GM21367 (cell line): ENCODE results near the gene HTR3A.
"Not testable (repeated sequence)": the region's sequence is repeated elsewhere in the genome, so short reads cannot be mapped to it uniquely, and the experiment has no call there.

ENCODE experiments used
- ATAC-seq: cut with Tn5 transposase; IDR thresholded peaks from one replicate; pipeline ENCODE4 v1.9.1; 2021; ENCODE audit not compliant: unreplicated experiment

Gene HTR3A

DNA sequence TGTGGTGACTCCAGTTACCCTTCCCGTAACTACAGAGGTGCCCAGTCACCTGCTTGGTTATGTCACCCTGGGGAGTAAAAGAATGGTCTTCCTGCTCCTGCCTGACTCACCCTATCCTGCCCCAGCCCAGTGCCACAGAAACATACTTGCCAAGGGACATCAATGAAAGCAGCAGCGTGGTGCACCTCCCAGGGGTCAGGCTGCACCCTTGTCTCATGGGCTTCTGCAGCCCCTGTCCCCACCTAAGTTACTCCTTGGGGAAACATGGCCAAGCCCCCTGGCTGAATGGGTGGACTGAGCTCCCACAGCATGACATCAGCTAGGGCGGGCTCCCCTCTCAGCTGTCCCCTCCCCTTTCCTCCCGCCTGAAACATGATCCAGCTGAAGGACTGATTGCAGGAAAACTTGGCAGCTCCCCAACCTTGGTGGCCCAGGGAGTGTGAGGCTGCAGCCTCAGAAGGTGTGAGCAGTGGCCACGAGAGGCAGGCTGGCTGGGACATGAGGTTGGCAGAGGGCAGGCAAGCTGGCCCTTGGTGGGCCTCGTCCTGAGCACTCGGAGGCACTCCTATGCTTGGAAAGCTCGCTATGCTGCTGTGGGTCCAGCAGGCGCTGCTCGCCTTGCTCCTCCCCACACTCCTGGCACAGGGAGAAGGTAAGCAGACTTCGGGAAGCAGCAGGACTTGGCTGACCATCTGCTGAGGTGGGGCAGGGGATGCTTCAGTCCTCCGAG, at the start of gene HTR3A:
HTR3A (plus strand) TSS at position 368 of the 730 bp plus-strand sequence; CDS start at position 586, 218 bp downstream.
- no peak for ATAC-seq

DNA sequence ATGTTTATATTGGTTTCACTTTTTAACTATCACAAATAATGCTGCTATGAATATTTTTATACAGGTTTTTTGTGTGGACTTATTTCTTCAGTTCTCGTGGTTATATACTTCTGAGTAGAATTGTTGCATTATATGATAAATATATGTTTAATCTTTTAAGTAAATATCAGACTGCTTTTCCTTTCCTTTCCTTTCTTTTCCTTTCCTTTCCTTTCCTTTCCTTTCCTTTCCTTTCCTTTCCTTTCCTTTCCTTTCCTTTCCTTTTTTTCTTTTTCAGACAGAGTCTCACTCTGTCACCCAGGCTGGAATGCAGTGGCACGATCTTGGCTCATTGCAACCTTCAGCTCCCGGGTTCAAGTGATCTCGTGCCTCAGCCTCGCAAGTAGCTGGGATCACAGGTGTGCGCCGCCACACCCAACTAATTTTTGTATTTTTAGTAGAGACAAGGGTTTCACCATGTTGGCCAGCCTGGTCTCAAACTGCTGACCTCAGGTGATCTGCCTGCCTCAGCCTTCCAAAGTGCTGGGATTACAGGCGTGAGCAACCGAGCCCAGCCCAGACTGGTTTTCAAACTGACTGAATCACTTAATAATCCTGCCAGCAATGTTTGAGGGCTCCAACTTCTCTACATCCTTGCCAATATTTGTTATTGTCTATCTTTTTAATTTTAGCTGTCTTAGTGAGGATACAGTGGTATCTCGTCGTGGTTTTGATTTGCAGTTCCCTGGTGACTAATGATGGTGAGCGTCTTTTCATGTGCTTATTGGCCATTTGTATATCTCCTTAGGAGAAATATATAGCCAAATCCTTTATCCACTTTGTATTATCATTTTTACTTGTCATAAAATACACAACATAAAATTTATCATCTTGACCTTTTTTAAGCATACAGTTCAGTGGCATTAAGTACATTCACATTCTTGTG, 48.4 kb upstream of the HTR3A start:
- ATAC-seq: no peak

DNA sequence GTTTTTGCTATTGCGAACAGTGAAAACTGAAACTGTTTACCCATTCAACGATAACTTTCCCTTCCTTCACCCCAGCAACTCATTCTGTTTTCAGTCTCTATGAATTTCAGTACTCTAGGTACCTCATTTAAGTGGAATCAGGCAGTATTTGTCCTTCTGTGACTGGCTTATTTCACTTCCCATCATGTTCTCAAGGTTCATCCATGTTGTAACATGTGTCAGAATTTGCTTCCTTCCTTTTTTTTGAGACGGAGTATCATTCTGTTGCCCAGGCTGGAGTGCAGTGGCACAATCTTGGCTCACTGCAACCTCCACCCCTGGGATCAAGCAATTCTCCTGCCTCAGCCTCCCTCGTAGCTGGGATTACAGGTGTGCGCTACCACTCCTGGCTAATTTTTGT, 46.6 kb upstream of the HTR3A start:
- ATAC-seq: no peak

DNA sequence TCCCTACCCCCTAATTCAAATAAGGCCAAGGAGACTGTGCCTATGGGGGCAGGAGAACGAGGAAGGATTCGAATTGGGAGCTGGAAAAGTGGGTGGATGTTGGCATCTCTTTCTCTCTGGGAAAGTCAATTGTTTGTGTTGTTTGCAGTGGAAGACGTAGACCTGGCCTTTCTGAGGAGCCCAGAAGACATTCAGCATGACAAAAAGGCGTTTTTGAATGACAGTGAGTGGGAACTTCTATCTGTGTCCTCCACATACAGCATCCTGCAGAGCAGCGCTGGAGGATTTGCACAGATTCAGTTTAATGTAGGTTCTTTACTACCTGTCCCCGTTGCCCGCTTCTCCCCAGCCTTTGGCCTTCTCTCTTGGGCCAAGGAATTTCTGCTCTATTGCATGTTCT, 42.1 kb upstream of the HTR3A start:
- no peak for ATAC-seq

DNA sequence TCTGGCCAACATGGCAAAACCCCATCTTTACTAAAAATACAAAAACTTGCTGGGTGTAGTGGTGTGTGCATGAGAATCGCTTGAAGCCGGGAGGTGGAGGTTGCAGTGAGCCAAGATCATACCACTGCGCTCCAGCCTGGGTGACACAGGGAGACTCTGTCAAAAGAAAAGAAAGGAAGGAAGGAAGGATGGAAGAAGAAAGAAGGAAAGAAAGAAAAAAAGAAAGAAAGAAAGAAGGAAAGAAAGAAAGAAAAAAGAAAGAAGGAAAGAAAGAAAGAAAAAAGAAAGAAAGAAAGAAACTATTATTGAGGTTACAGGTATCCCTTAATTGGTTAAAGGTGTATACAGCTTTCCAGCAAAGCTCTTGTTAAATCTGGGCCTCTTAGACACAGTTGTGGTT, 40.7 kb upstream of the HTR3A start:
- ATAC-seq: not testable (repeated sequence)

DNA sequence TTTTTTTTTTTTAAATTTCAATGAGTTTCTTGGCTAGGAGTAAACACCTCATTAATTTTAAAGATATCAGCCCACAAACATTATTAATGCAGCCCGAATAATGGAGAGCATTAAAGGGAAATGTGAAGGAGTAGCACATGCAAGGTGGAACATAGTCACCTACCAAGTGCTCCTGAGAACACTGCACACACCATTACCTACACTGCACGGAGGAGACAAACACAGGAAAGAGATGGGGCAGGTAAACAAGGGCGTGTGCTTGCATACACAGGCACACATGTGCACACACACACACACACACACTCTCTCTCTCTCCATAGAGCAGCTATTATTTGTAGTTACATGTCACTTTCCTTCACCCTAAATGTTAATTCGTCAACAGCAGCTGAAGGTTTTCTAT, 40.1 kb upstream of the HTR3A start:
- no peak for ATAC-seq

DNA sequence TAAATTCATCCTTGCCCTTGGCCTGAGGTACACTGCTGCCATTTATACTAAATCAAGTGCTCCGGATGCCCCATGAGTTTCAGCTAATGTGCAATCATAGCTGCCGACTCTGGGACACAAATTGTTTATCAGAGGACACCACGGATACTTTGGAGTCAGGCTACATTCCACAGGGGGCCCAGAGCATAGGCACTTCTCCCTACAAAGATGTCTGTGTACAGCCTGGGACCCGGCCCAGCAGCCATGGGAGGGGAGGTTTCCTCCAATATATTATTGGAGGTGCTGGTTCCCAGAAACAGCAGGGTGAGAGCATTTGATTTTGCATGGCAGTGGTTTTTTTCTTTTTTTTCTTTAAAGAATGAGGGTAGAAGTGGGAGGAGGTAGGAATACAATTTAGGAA, 39.0 kb upstream of the HTR3A start:
- ATAC-seq: no peak

DNA sequence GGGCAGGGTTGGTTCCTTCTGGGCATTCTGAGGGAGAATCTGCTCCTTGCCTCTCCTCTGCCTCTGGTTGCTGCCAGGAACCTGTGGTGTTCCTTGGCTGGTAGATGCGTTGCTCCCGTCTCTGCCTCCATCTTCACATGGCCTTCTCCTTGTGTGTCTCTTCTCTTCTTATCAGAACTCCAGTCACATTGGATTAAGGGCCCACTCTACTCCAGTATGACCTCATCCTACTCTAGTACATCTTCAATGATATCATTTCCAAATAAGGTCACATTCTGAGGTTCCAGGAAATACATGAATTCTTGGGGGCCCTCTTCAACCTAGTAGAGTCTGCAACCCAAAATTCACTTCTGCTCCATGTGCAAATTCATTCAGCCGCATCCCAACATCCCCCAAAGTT, 37.0 kb upstream of the HTR3A start:
- no peak for ATAC-seq

DNA sequence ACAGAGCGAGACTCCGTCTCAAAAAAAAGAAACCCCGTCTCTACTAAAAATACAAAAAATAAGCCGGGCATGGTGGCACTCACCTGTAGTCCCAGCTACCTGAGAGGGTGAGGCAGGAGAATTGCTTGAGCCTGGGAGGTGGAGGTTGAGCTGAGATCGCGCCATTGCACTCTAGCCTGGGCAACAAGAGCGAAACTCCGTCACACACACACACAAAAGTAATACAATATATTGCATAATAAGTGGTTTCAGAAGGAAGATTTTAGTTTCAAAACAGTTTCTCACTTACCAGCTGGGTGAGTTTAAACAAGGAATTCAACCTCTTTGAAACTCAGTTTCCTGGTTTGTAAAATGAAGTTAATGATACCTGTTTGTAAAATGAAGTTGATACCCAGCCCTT, 32.7 kb upstream of the HTR3A start:
- no peak for ATAC-seq

DNA sequence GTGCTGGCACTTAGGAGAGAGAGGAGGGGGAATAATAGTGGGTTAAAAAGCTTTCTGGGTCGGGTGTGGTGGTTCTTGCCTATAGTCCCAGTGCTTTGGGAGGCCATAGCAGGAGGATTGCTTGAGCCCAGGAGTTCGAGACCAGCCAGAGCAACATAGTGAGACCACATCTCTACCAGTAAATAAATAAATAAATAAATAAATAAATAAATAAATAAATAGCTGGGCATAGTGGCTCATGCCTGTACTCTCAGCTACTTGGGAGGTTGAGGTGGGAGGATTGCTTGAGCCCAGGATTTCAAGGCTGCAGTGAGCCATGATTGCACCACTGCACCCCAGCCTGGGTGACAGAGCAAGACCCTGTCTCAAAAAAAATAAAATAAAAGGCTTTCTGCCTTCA, 28.7 kb upstream of the HTR3A start:
- not testable (repeated sequence) for ATAC-seq

DNA sequence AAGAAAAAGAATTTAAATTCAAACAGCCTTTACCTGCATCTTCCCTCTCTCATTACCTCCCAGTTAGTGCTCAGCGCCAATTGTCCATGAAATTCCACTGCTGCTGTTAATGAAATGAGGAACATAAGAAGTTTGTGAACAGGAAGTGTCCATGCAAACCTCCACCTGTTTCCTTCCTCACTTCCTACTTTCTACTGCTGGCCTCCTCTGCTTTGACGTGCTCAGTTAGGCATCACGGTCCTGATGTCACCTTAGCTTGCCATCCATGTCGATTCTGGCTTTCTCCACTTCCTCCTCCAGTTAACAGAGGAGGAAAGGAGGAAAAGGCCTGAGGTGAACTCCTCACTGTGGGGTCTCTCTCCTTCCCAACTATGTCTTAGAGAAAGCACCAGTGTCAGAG, 26.9 kb upstream of the HTR3A start:
- ATAC-seq: no peak

DNA sequence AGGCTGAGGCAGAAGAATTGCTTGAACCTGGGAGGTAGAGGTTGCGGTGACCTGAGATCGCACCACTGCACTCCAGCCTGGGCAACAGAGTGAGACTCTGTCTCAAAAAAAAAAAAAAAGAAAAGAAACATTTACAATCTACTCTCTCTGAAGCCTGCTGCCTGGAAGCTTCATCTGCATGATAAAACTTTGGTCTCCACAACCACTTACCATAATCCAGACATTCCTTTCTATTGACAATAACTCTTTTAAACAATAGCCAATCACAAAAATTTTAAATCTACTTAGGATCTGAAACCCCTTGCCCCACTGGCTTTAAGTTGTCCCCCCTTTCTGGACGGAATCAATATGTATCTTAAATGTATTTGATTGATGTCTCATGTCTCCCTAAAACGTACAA, 25.0 kb upstream of the HTR3A start:
- ATAC-seq: no peak

DNA sequence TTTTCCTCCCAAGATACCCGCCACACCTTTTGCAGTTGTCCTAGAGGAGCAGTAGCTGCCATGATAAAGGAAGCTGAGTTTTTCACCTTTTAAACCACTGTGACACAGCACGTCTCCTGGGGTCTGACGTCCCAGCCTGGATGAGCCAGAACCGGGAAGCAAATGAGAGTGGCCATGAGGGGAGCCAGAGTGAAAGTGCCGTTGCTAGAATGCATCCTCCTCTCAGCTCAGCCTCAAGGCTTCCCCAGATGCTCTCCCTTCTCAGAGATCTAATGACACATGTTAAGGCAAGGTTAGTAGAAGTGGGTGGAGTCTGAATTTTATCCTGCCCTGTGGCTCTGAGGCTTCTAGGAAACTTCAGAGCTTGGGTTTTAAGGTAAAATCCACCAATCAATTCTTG, 23.4 kb upstream of the HTR3A start:
- ATAC-seq: no peak

DNA sequence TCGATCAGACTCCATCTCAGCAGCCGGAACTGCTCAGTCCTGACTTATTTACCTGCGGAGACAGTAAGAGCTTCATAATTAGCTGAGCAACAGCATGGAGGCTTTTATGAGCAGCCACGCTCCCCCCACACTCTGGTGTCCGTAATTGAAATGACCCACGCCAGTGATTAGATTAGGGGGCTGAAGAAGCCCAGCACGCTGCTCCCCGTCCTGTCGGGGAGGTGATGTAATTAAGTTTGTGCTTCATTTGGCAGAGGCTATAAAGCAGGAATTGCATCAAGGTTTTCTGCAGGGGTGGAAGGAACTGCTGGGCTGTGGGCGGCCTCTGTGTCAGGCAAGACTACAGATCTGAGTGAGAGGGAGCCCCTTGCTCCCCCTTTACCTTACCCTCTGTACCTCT, 22.8 kb upstream of the HTR3A start:
- ATAC-seq: no peak

DNA sequence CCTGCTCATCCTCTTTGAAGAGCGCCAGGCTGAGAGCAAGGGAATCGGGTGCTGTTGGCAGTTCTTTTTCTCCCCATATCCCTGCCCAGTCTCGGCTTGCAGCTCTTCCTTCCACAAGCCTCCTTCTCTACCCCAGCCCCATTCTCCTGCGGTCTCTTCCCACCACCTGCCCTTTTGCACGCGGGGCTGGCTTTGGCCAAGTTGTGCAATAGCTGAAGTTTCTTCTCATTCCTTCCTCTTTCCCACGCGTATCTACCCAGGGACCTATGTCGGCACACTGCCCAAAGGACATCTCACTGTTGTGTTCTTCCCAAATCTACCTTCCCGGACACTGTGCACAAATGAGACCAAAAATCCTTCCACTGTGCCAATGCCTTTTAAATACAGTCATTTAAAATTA, 22.3 kb upstream of the HTR3A start:
- ATAC-seq: no peak

DNA sequence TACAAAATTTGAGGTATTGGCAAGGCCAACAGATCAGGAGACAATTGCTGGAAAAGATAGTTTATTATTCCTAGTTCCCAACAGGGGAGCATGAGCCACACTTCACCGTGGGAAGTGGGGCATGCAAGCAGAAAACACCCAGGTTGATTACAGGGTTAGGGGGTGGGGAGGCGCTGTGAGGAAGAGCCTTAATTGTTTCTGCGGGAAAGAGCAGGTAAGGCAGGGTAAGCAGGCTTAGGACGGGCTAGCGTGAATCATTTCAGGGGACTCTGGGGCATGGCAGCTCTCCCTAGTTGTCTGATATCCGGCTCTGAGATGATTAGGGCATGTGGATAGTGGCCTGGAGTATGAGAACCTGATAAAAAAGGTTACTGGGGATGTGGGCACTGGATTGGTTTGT, 20.7 kb upstream of the HTR3A start:
- ATAC-seq: no peak

DNA sequence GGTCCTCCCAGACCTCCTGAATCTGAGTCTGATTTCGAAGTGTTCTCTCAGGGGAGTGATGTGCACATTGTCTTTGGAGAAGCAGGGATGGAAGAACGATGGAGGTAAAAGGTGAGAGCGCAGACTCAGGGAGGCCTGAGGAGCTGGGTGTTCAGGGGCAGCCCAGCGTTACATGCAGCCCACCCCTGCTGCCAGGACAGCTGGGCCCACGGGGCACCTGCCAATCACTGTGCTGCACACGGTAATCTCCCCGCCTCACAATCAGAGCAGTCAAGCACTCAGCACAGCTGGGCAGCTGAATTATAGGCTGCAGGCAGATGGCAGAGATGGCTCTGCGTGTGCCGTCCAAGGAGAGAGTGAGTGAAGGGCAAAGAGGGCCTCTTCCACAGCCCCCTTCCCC, 17.9 kb upstream of the HTR3A start:
- ATAC-seq: no peak

DNA sequence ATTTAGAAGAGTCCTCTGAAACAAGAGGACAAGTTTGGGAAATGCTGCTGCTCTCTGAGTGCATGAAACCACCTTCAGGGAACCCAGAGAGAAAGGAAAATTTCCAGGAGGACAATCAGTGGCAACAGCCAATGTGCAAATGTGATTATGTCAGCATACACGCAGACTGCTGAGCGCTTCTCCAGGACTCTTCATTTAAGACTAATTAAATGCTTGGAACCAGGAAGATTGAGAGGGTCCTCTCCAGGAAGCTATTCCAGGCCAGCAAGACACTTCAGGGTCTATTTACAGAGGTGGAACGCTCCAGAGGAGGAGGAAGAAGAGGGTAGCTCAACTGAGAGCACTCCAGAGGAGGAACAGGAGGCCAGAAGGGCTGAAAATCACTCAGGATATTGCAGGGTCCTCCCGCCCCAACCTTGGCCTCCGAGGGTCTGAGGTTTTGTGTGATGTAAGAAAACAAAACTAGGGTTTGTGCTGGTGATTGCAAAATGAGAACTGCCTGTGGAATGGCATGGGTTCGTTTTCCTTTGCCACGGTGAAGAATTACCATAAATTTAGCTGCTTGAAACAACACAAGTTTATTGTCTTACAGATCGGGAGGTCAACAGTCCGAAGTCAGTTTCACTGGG, 14.1 kb upstream of the HTR3A start:
- no peak for ATAC-seq

DNA sequence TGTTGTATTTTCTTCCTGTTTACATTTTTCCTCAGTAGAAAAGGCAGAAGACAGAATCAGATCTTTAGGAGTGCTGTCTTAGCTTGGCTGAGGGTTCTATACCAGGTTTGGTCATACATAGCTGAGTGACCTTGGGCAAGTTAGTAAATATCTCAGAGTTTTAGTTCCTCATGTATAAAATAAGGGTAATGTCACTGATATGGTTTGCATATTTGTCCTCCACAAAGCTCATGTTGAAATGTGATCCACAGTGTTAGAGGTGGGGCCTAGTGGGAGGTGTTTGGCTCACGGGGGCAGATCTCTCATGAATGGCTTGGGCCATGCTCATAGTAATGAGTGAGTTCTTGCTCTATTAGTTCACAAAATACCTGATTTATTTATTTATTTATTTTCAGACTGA, 7.5 kb upstream of the HTR3A start:
- no peak for ATAC-seq

DNA sequence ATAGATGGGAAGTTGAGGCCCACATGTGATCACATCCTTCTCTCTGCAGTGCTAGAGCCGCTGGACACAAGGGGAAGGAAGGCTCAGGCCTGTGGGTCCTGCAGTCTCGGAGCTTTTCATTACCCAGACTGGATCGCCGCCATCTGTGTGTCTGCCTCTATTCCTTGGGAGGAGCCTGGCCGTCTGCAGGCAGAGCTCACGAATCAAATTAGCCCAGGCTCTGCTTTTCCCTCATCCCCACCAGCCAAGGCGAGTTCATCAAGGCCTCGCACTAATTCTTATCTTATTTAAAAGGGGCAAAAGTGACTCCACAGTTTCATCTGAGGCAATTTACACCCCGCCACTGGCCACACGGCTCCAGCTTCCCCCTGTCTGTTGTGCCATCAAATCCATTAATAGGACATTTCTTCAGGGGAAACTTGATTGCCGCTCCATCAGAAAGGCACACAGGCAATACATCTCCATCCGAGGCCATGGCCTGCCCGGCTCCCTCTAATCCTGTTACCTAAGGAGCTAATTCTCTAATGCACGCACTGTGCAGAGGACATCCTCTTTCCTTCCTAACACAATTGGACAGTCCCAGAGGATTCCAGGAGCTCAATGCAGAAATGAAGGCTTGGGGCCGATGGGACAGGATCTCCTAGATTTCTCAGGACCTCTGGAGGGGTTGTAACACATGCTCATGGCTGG, 3.3 kb upstream of the HTR3A start:
- no peak for ATAC-seq

DNA sequence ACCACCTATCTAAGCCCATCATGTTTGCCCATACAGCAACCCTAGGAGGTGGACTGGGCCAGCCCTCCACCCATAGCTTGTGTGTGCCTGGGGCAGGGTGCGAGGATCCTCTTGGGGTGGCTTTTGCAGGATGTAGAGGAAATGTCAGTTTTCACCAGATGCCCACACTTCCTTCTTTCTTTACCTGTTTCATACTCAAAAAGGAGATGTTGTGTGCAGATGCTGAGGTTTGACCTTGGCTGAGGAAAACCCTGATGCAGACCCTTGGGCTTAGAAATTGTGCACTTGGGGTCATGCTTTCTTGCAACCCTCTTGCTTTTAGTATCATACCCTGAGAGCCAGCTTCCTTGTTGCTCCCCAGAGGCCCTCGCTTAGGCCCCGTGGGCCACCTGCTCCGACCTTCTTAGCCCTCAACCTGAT, 2.2 kb downstream of the HTR3A start:
- ATAC-seq: no peak
